Ovary (tissue), 3 donors: ENCODE measurements around the gene GJD4.

ENCODE experiments used
- CTCF ChIP-seq, 3 donors: fragments of 450-650 bp in 2 of 3; fragments of 200-600 bp in 1 of 3; IDR thresholded peaks; one replicate each; pipeline versions ENCODE4 v1.5.1 to v1.8.0; 2016 to 2022; ENCODE audit warnings: antibody characterized with exemption in 3 of 3, mild to moderate bottlenecking in 1 of 3
- EP300 ChIP-seq: sonication (generic); formaldehyde crosslinking; IDR thresholded peaks from one replicate; pipeline ENCODE4 v1.6.1; 2017; ENCODE audit warnings: antibody characterized with exemption
- POLR2A ChIP-seq: fragments of 450-650 bp; IDR thresholded peaks from one replicate; pipeline ENCODE4 v1.6.1; 2017; ENCODE audit warnings: antibody characterized with exemption, mild to moderate bottlenecking, moderate library complexity
- donor health status: DM: no; HTN: no; CAD: no.

- TF ChIP-seq CTCF (IDR thresholded peaks at IDR 0.05) (no peak), POLR2A (no peak), EP300 (no peak)
These were observed 32.6 kb upstream of the GJD4 start for GRCh38 chr10:35572583-35572982.
